Fibroblast of lung (primary cell): ENCODE results near the gene KIF20A. TPM values are rescaled to one million over a fixed set of nuclear protein-coding genes. Genes with fewer than 3 reads are reported as not detected.
"Not testable (repeated sequence)": the region's sequence is repeated elsewhere in the genome, so short reads cannot be mapped to it uniquely, and the experiment has no call there.

Experiments used
- DNase-seq, 2 donors: peaks; one replicate each; pipeline versions ENCODE4 v3.0.0 to v3.0.0-alpha.2; 2010; ENCODE audit warnings: low read depth in 2 of 2
- H2AFZ ChIP-seq: 2 replicates; pipeline ENCODE4 v1.5.1; 2012; ENCODE audit warnings: low read length, control low read depth, inconsistent platforms
- H3K27ac ChIP-seq: 2 replicates; pipeline ENCODE4 v1.5.1; 2011; ENCODE audit warnings: low read length, control low read depth; ENCODE audit not compliant: insufficient read depth
- H3K27me3 ChIP-seq: 2 replicates; pipeline ENCODE4 v1.5.1; 2011; ENCODE audit warnings: mild to moderate bottlenecking, low read length; ENCODE audit not compliant: control insufficient read depth, insufficient read depth
- H3K36me3 ChIP-seq: 2 replicates; pipeline ENCODE4 v1.5.1; 2011; ENCODE audit warnings: low read length; ENCODE audit not compliant: control insufficient read depth, insufficient read depth
- H3K4me1 ChIP-seq: 2 replicates; pipeline ENCODE4 v1.5.1; 2011; ENCODE audit warnings: low read length; ENCODE audit not compliant: control insufficient read depth, insufficient read depth; ENCODE audit errors: extremely low read depth
- H3K4me2 ChIP-seq: 2 replicates; pipeline ENCODE4 v1.5.1; 2011; ENCODE audit warnings: low read length, control low read depth; ENCODE audit not compliant: insufficient read depth; ENCODE audit errors: extremely low read depth
- H3K4me3 ChIP-seq, 4 experiments: fragments of 200-600 bp in 1 of 4; sonication (generic) in 1 of 4; replicated peaks in 1 of 4; 2 replicates each; pipeline ENCODE4 v1.5.1; 2011 to 2016; ENCODE audit warnings: low read length in 4 of 4, low read depth in 3 of 4, mild to moderate bottlenecking in 3 of 4, control low read depth in 2 of 4, inconsistent platforms in 1 of 4, mixed read lengths in 1 of 4; ENCODE audit not compliant: insufficient read depth in 1 of 4; ENCODE audit errors: control extremely low read depth in 1 of 4
- H3K79me2 ChIP-seq: 2 replicates; pipeline ENCODE4 v1.5.1; 2012; ENCODE audit warnings: mild to moderate bottlenecking, low read length, inconsistent platforms; ENCODE audit not compliant: control insufficient read depth, insufficient read depth
- H3K9ac ChIP-seq: 2 replicates; pipeline ENCODE4 v1.5.1; 2011; ENCODE audit warnings: mild to moderate bottlenecking, low read length, control low read depth; ENCODE audit not compliant: insufficient read depth
- H3K9me3 ChIP-seq: 2 replicates; pipeline ENCODE4 v1.5.1; 2012; ENCODE audit warnings: low read depth, low read length; ENCODE audit not compliant: control insufficient read depth, insufficient read depth
- H4K20me1 ChIP-seq: 2 replicates; pipeline ENCODE4 v1.5.1; 2011; ENCODE audit warnings: low read length; ENCODE audit not compliant: control insufficient read depth, insufficient read depth; ENCODE audit errors: extremely low read depth
- CTCF ChIP-seq, 2 donors: IDR thresholded peaks in 1 of 2; conservative IDR thresholded peaks in 1 of 2; 1 replicate in 1 of 2; 2 replicates in 1 of 2; pipeline ENCODE4 v1.5.1; 2011 to 2012; ENCODE audit warnings: low read length in 2 of 2, control low read depth in 1 of 2, inconsistent platforms in 1 of 2, low read depth in 1 of 2, mild to moderate bottlenecking in 1 of 2
- EZH2 ChIP-seq: IDR thresholded peaks from 2 replicates; pipeline ENCODE4 v1.5.1; 2012; ENCODE audit warnings: low read length, control low read depth, mild to moderate bottlenecking; ENCODE audit errors: missing control alignments
- polyA plus RNA-seq, 2 donors: library from polyadenylated mRNA; depleted of rRNA in 1 of 2; stranded (reverse) in 1 of 2; unstranded in 1 of 2; fragments of >200 nt; gene quantifications; 2 replicates each; pipeline ENCODE4 v1.2.1, GENCODE V29; 2011 to 2012; ENCODE audit warnings: missing spikeins in 1 of 2
- total RNA-seq: library from RNA; depleted of rRNA; stranded (reverse); fragments of >200 nt; gene quantifications from 2 replicates; pipeline ENCODE4 v1.2.1, GENCODE V29; 2014

The KIF20A gene
- total and polyA plus RNA-seq, 2 donors (not counting 1 experiment from before 2014, with no cell fraction given), result 17.4 to 23.8 TPM

GRCh38 chr5:138188626-138189025 lies 9.7 kb downstream of the KIF20A start:
- H3K9me3 ChIP-seq, result no peaks in the 10 kb centered on the region
- H3K36me3 ChIP-seq, result peaks cover 17% of the 10 kb centered on the region
- no peaks in the 10 kb centered on the region for H3K79me2 ChIP-seq
- no peaks in the 10 kb centered on the region for H3K27me3 ChIP-seq
- H3K4me3 ChIP-seq, result no peak overlapping the region
- H3K4me2 ChIP-seq, result no peak overlapping the region
- H2AFZ ChIP-seq, result no peak overlapping the region
- no peaks in the 10 kb centered on the region for H4K20me1 ChIP-seq
- no peaks in the 10 kb centered on the region for H3K4me1 ChIP-seq
- no peak for DNase-seq
- H3K27ac ChIP-seq, result no peak overlapping the region
- TF ChIP-seq CTCF (conservative IDR thresholded peaks at IDR 0.05 in 1 of 2, IDR thresholded peaks at IDR 0.05 in 1 of 2; ENCODE audit: low read depth in 1 of 2, low read length in 2 of 2) (no peak), EZH2 (no peak)
- no peak overlapping the region for H3K9ac ChIP-seq

- TF ChIP-seq EZH2, result no peak
- TF ChIP-seq CTCF (conservative IDR thresholded peaks at IDR 0.05 in 1 of 2, IDR thresholded peaks at IDR 0.05 in 1 of 2; ENCODE audit: low read depth in 1 of 2, low read length in 2 of 2), result no peak
- H3K36me3 ChIP-seq, result peaks cover 7% of the 10 kb centered on the region
- no peaks in the 10 kb centered on the region for H3K9me3 ChIP-seq
- H3K79me2 ChIP-seq, result no peaks in the 10 kb centered on the region
- no peak overlapping the region for H3K4me2 ChIP-seq
- no peak overlapping the region for H3K27ac ChIP-seq
- no peak overlapping the region for H2AFZ ChIP-seq
- no peaks in the 10 kb centered on the region for H3K4me1 ChIP-seq
- H4K20me1 ChIP-seq, result no peaks in the 10 kb centered on the region
- H3K27me3 ChIP-seq, result no peaks in the 10 kb centered on the region
- no peak overlapping the region for H3K4me3 ChIP-seq
- H3K9ac ChIP-seq, result no peak overlapping the region
- DNase-seq, result no peak
Measured at GRCh38 chr5:138192826-138193225, 13.9 kb downstream of the KIF20A start.

- H3K36me3 ChIP-seq, H2AFZ ChIP-seq, H3K79me2 ChIP-seq, H3K4me1 ChIP-seq, H3K4me2 ChIP-seq, H3K4me3 ChIP-seq, H4K20me1 ChIP-seq, DNase-seq, H3K27me3 ChIP-seq, H3K27ac ChIP-seq, H3K9me3 ChIP-seq, H3K9ac ChIP-seq: not testable (repeated sequence)
Measured at GRCh38 chr5:138193859-138194258, 14.9 kb downstream of the KIF20A start.
